Uterus (tissue), 4 donors: ENCODE measurements around the gene STAG1. TPM values are rescaled to one million over a fixed set of nuclear protein-coding genes. Genes with fewer than 3 reads are reported as not detected.

Source experiments
- DNase-seq, 2 donors: peaks; one replicate each; pipeline ENCODE4 v3.0.0-alpha.2; 2019 to 2020
- H3K27ac ChIP-seq, 2 donors: fragments of 200-600 bp; sonication (generic); 1 replicate in 1 of 2; 2 replicates in 1 of 2; pipeline ENCODE4 v1.5.1; 2016 to 2018
- H3K27me3 ChIP-seq, 2 donors: fragments of 200-600 bp; sonication (generic); one replicate each; pipeline ENCODE4 v1.5.1; 2018 to 2019; ENCODE audit warnings: control low read depth in 1 of 2
- H3K36me3 ChIP-seq, 2 donors: fragments of 200-600 bp; sonication (generic); one replicate each; pipeline ENCODE4 v1.5.1; 2019; ENCODE audit warnings: control low read depth in 1 of 2
- H3K4me1 ChIP-seq, 2 donors: fragments of 200-600 bp; sonication (generic); one replicate each; pipeline ENCODE4 v1.5.1; 2018 to 2019; ENCODE audit warnings: control low read depth in 1 of 2
- H3K4me3 ChIP-seq, 2 donors: fragments of 200-600 bp; sonication (generic); 1 replicate in 1 of 2; 2 replicates in 1 of 2; pipeline ENCODE4 v1.5.1; 2018 to 2019; ENCODE audit warnings: mild to moderate bottlenecking in 1 of 2
- H3K9me3 ChIP-seq, 2 donors: fragments of 200-600 bp; sonication (generic); one replicate each; pipeline ENCODE4 v1.5.1; 2019; ENCODE audit warnings: control low read depth in 1 of 2
- CTCF ChIP-seq, 4 experiments: fragments of 200-600 bp in 2 of 4; fragments of 450-650 bp in 2 of 4; sonication (generic) in 2 of 4; IDR thresholded peaks; one replicate each; pipeline ENCODE4 v1.5.1; 2016 to 2019; ENCODE audit warnings: antibody characterized with exemption in 4 of 4, mild to moderate bottlenecking in 2 of 4, moderate library complexity in 1 of 4
- POLR2A ChIP-seq, 2 donors: fragments of 450-650 bp; IDR thresholded peaks; one replicate each; pipeline ENCODE4 v1.6.1; 2016; ENCODE audit warnings: antibody characterized with exemption in 2 of 2, mild to moderate bottlenecking in 1 of 2, moderate library complexity in 1 of 2
- intact Hi-C: fragments of 100-400 bp; cut with DNase I; formaldehyde crosslinking; loops from one replicate; pipeline ENCODE4 v1.15.1; 2023; ENCODE audit warnings: low total_unique reads
- total RNA-seq, 4 donors: library from RNA; depleted of rRNA in 3 of 4; stranded (reverse); fragments of >200 nt in 3 of 4; gene quantifications; one replicate each; pipeline versions ENCODE4 v1.1.0 to v1.2.4, GENCODE V29; 2014 to 2023
- donor health status: DM: yes; HTN: yes; CAD: no.

Gene STAG1
- total RNA-seq, 4 donors from 2014 or later = 41.5 to 139 (median 86.0) TPM

GRCh38 chr3:136703429-136703828 lies 48.7 kb downstream of the STAG1 start:
- Histone ChIP-seq H3K27ac (no peak overlapping the region), H3K4me3 (no peak overlapping the region), H3K9me3 (no peaks in the 10 kb centered on the region), H3K4me1 (no peaks in the 10 kb centered on the region), H3K36me3 (no peaks in the 10 kb centered on the region), H3K27me3 (no peaks in the 10 kb centered on the region)
- intact Hi-C loops = no loop called here
- DNase-seq = no peak
- TF ChIP-seq CTCF (IDR thresholded peaks at IDR 0.05) (no peak), POLR2A (IDR thresholded peaks at IDR 0.05) (no peak)

- H3K9me3 ChIP-seq = peaks cover 0 to 3% of the 10 kb centered on the region in 2 donors
- H3K27me3 ChIP-seq = no peaks in the 10 kb centered on the region
- DNase-seq = no peak
- no peak overlapping the region for H3K4me3 ChIP-seq
- H3K36me3 ChIP-seq = no peaks in the 10 kb centered on the region
- H3K4me1 ChIP-seq = no peaks in the 10 kb centered on the region
- intact Hi-C loops = no loop called here
- TF ChIP-seq CTCF (IDR thresholded peaks at IDR 0.05) = no peak
- TF ChIP-seq POLR2A (IDR thresholded peaks at IDR 0.05) = no peak
- H3K27ac ChIP-seq = no peak overlapping the region
Observed at GRCh38 chr3:136699271-136699828, 52.8 kb downstream of the STAG1 start.

GRCh38 chr3:136698361-136698760 lies 53.8 kb downstream of the STAG1 start:
- intact Hi-C loops = no loop called here
- Histone ChIP-seq H3K27me3 (no peaks in the 10 kb centered on the region), H3K4me3 (no peak overlapping the region), H3K36me3 (no peaks in the 10 kb centered on the region), H3K9me3 (peaks cover 0 to 3% of the 10 kb centered on the region in 2 donors), H3K27ac (no peak overlapping the region), H3K4me1 (no peaks in the 10 kb centered on the region)
- DNase-seq = no peak
- no peak for TF ChIP-seq POLR2A (IDR thresholded peaks at IDR 0.05)

- intact Hi-C loops = no loop called here
- H3K27me3 ChIP-seq = no peaks in the 10 kb centered on the region
- H3K4me3 ChIP-seq = no peak overlapping the region
- no peaks in the 10 kb centered on the region for H3K4me1 ChIP-seq
- H3K36me3 ChIP-seq = no peaks in the 10 kb centered on the region
- H3K9me3 ChIP-seq = peaks cover 0 to 3% of the 10 kb centered on the region in 2 donors
- no peak overlapping the region for H3K27ac ChIP-seq
- TF ChIP-seq CTCF (IDR thresholded peaks at IDR 0.05) (no peak), POLR2A (IDR thresholded peaks at IDR 0.05) (no peak)
- DNase-seq = no peak
Observed at GRCh38 chr3:136696797-136697196, 55.4 kb downstream of the STAG1 start.

GRCh38 chr3:136694321-136694720 lies 57.9 kb downstream of the STAG1 start:
- peaks cover 0 to 3% of the 10 kb centered on the region in 2 donors for H3K9me3 ChIP-seq
- H3K27me3 ChIP-seq = no peaks in the 10 kb centered on the region
- intact Hi-C loops = no loop called here
- H3K4me3 ChIP-seq = no peak overlapping the region
- H3K4me1 ChIP-seq = no peaks in the 10 kb centered on the region
- H3K36me3 ChIP-seq = no peaks in the 10 kb centered on the region
- no peak for DNase-seq
- no peak overlapping the region for H3K27ac ChIP-seq
- TF ChIP-seq POLR2A (IDR thresholded peaks at IDR 0.05) (no peak), CTCF (IDR thresholded peaks at IDR 0.05) (no peak)

GRCh38 chr3:136690599-136690998 lies 61.6 kb downstream of the STAG1 start:
- no peak overlapping the region for H3K4me3 ChIP-seq
- H3K9me3 ChIP-seq = no peaks in the 10 kb centered on the region
- no peaks in the 10 kb centered on the region for H3K4me1 ChIP-seq
- no peak for DNase-seq
- no peaks in the 10 kb centered on the region for H3K27me3 ChIP-seq
- no peak overlapping the region for H3K27ac ChIP-seq
- TF ChIP-seq CTCF (IDR thresholded peaks at IDR 0.05) = no peak
- no peak for TF ChIP-seq POLR2A (IDR thresholded peaks at IDR 0.05)
- intact Hi-C loops = no loop called here
- H3K36me3 ChIP-seq = no peaks in the 10 kb centered on the region
